H9 (cell line): Measurements from ENCODE around the gene IMMP2L. TPM values are rescaled to one million over a fixed set of nuclear protein-coding genes. Genes with fewer than 3 reads are reported as not detected.

ENCODE experiments used
- DNase-seq: peaks from one replicate; pipeline ENCODE4 v3.0.0-alpha.2; 2017
- H2AFZ ChIP-seq: one replicate; pipeline ENCODE4 v1.6.1; 2013; ENCODE audit warnings: mild to moderate bottlenecking, low read length, control low read depth, moderate library complexity
- H2AK5ac ChIP-seq: 2 replicates; pipeline ENCODE4 v1.6.1; 2013; ENCODE audit warnings: low read length, control low read depth, mixed read lengths; ENCODE audit not compliant: insufficient read length
- H2BK120ac ChIP-seq: one replicate; pipeline ENCODE4 v1.6.1; 2013; ENCODE audit warnings: low read depth, mild to moderate bottlenecking, low read length, control low read depth, inconsistent platforms; ENCODE audit not compliant: poor library complexity, severe bottlenecking
- H2BK12ac ChIP-seq: 2 replicates; pipeline ENCODE4 v1.6.1; 2013; ENCODE audit warnings: low read length, control low read depth, mixed read lengths, low read depth; ENCODE audit not compliant: insufficient read length
- H2BK15ac ChIP-seq: 2 replicates; pipeline ENCODE4 v1.6.1; 2013; ENCODE audit warnings: low read depth, low read length, control low read depth
- H2BK20ac ChIP-seq: one replicate; pipeline ENCODE4 v1.6.1; 2013; ENCODE audit warnings: low read depth, mild to moderate bottlenecking, low read length, control low read depth, inconsistent platforms; ENCODE audit not compliant: poor library complexity, severe bottlenecking
- H2BK5ac ChIP-seq: 2 replicates; pipeline ENCODE4 v1.6.1; 2013; ENCODE audit warnings: low read length, control low read depth, mixed read lengths; ENCODE audit not compliant: insufficient read length
- H3K14ac ChIP-seq: 2 replicates; pipeline ENCODE4 v1.6.1; 2013; ENCODE audit warnings: low read length, control low read depth; ENCODE audit not compliant: insufficient read depth
- H3K18ac ChIP-seq: 2 replicates; pipeline ENCODE4 v1.6.1; 2013; ENCODE audit warnings: low read depth, mild to moderate bottlenecking, mixed read lengths, low read length, control low read depth; ENCODE audit not compliant: insufficient read length
- H3K23ac ChIP-seq: 2 replicates; pipeline ENCODE4 v1.6.1; 2013; ENCODE audit warnings: low read length, control low read depth, mixed read lengths, low read depth; ENCODE audit not compliant: insufficient read length
- H3K23me2 ChIP-seq: 2 replicates; pipeline ENCODE4 v1.6.1; 2013; ENCODE audit warnings: low read depth, mild to moderate bottlenecking, mixed read lengths, low read length, control low read depth; ENCODE audit not compliant: insufficient read length, poor library complexity, severe bottlenecking
- H3K27ac ChIP-seq: 2 replicates; pipeline ENCODE4 v1.5.1; 2013; ENCODE audit warnings: low read length, control low read depth, mixed read lengths, low read depth; ENCODE audit not compliant: insufficient read length
- H3K27me3 ChIP-seq: 2 replicates; pipeline ENCODE4 v1.6.1; 2013; ENCODE audit warnings: low read length, control low read depth, inconsistent platforms; ENCODE audit not compliant: insufficient read depth
- H3K4ac ChIP-seq: 2 replicates; pipeline ENCODE4 v1.6.1; 2013; ENCODE audit warnings: low read depth, mild to moderate bottlenecking, control low read depth, inconsistent platforms, low read length, moderate library complexity
- H3K4me1 ChIP-seq: 2 replicates; pipeline ENCODE4 v1.6.1; 2013; ENCODE audit warnings: low read length, control low read depth, inconsistent platforms; ENCODE audit not compliant: insufficient read depth
- H3K4me2 ChIP-seq: 2 replicates; pipeline ENCODE4 v1.6.1; 2013; ENCODE audit warnings: low read length, control low read depth, mixed read lengths; ENCODE audit not compliant: insufficient read length, insufficient read depth
- H3K56ac ChIP-seq: 2 replicates; pipeline ENCODE4 v1.6.1; 2013; ENCODE audit warnings: low read depth, mild to moderate bottlenecking, mixed read lengths, low read length, control low read depth; ENCODE audit not compliant: insufficient read length
- H3K79me1 ChIP-seq: 2 replicates; pipeline ENCODE4 v1.6.1; 2013; ENCODE audit warnings: low read depth, mild to moderate bottlenecking, moderate library complexity, low read length, control low read depth, inconsistent platforms; ENCODE audit not compliant: insufficient read depth, poor library complexity, severe bottlenecking
- H3K79me2 ChIP-seq: 2 replicates; pipeline ENCODE4 v1.6.1; 2013; ENCODE audit warnings: low read length, control low read depth, inconsistent platforms; ENCODE audit not compliant: insufficient read depth
- H3K9ac ChIP-seq: 2 replicates; pipeline ENCODE4 v1.6.1; 2013; ENCODE audit warnings: low read length, control low read depth, mixed read lengths; ENCODE audit not compliant: insufficient read length; ENCODE audit errors: extremely low read depth
- H3K9me3 ChIP-seq: one replicate; pipeline ENCODE4 v1.6.1; 2013; ENCODE audit warnings: low read depth, low read length, inconsistent platforms; ENCODE audit not compliant: control insufficient read depth
- H3T11ph ChIP-seq: one replicate; pipeline ENCODE4 v1.6.1; 2013; ENCODE audit warnings: mild to moderate bottlenecking, low read length, control low read depth, inconsistent platforms
- H4K20me1 ChIP-seq: one replicate; pipeline ENCODE4 v1.6.1; 2013; ENCODE audit not compliant: control insufficient read depth, insufficient read length, insufficient read depth
- H4K5ac ChIP-seq: 2 replicates; pipeline ENCODE4 v1.6.1; 2013; ENCODE audit warnings: low read depth, mild to moderate bottlenecking, mixed read lengths, low read length, control low read depth; ENCODE audit not compliant: insufficient read length
- H4K8ac ChIP-seq: replicated peaks from 2 replicates; pipeline ENCODE4 v1.6.1; 2013; ENCODE audit warnings: low read length, control low read depth, mixed read lengths, low read depth; ENCODE audit not compliant: insufficient read length
- H4K91ac ChIP-seq: 2 replicates; pipeline ENCODE4 v1.6.1; 2013; ENCODE audit warnings: low read depth, mild to moderate bottlenecking, moderate library complexity, mixed read lengths, low read length, control low read depth; ENCODE audit not compliant: insufficient read length
- H3K27ac Mint-ChIP-seq, 3 experiments: 2 replicates in 2 of 3; 3 replicates in 1 of 3; pipeline ENCODE4 v1.8.0; 2020 to 2021; ENCODE audit warnings: mixed read lengths in 3 of 3, mild to moderate bottlenecking in 1 of 3, moderate library complexity in 1 of 3
- H3K27me3 Mint-ChIP-seq: 2 replicates; pipeline ENCODE4 v1.8.0; 2021; ENCODE audit warnings: low read depth, mild to moderate bottlenecking, moderate library complexity, mixed read lengths
- H3K36me3 Mint-ChIP-seq, 3 experiments: 2 replicates in 2 of 3; 3 replicates in 1 of 3; pipeline ENCODE4 v1.8.0; 2020 to 2021; ENCODE audit warnings: low read depth in 3 of 3, mixed read lengths in 3 of 3; ENCODE audit not compliant: insufficient read depth in 1 of 3
- H3K4me1 Mint-ChIP-seq, 2 experiments: 2 replicates each; pipeline ENCODE4 v1.8.0; 2020; ENCODE audit warnings: mixed read lengths in 2 of 2
- H3K4me3 Mint-ChIP-seq, 2 experiments: 2 replicates in 1 of 2; 3 replicates in 1 of 2; pipeline ENCODE4 v1.8.0; 2020 to 2021; ENCODE audit warnings: mild to moderate bottlenecking in 2 of 2, mixed read lengths in 2 of 2, moderate library complexity in 1 of 2
- H3K9me3 Mint-ChIP-seq, 2 experiments: 2 replicates in 1 of 2; 3 replicates in 1 of 2; pipeline ENCODE4 v1.8.0; 2020; ENCODE audit warnings: mild to moderate bottlenecking in 2 of 2, mixed read lengths in 2 of 2, moderate library complexity in 1 of 2
- CTCF ChIP-seq: fragments of 200-600 bp; sonication (generic); conservative IDR thresholded peaks from 3 replicates; pipeline ENCODE4 v1.8.0; 2021; ENCODE audit warnings: antibody characterized with exemption, mild to moderate bottlenecking
- WGBS: extraction: QIAGEN DNeasy Blood & Tissue Kit; methylation state at CpG from one replicate; pipeline ENCODE4 v1.1.7; 2013; ENCODE audit warnings: missing lambda C conversion rate, low lambda C conversion rate, mixed read lengths; ENCODE audit not compliant: insufficient read length; ENCODE audit errors: extremely low coverage; 5-methylcytosine and 5-hydroxymethylcytosine counted together
- total RNA-seq: library from RNA; stranded (reverse); gene quantifications from 2 replicates; pipeline ENCODE4 v1.2.1, GENCODE V29; 2021

The IMMP2L gene
- total RNA-seq, 1 experiment from 2014 or later: 14.7 TPM

DNA sequence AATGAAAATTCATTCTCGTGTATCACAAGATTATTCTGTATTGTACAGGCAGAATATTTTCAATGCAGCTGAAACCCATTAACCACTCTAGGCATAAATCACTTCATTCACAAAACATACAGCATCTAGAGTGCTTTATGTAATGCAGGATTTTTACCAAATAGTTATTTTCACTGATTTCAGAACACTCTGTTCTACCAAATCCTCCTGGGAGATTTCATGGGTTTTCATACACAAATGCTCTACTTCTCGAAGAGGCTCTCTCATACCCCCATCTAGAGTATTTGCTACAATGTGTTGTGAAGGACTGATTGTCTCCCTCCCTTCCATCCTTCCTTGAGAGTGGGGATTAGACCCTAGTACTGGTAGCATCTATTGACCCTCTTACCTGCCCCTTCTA, 680.6 kb downstream of the IMMP2L start:
- DNase-seq: no peak
- no peak overlapping the region for H3K14ac ChIP-seq
- Mint-ChIP-seq H3K4me3 (no peak overlapping the region), H3K4me1 (no peaks in the 10 kb centered on the region; a peak in 1 of 4 replicates), H3K27me3 (no peaks in the 10 kb centered on the region), H3K9me3 (no peaks in the 10 kb centered on the region), H3K36me3 (no peaks in the 10 kb centered on the region), H3K27ac (no peak overlapping the region; a peak in 1 of 7 replicates)
- no peak overlapping the region for H3K18ac ChIP-seq
- H2BK12ac ChIP-seq: no peak overlapping the region
- no peak overlapping the region for H2BK5ac ChIP-seq
- H3K9ac ChIP-seq: no peak overlapping the region
- no peaks in the 10 kb centered on the region for H3K27me3 ChIP-seq
- no peak overlapping the region for H3K4ac ChIP-seq
- no peaks in the 10 kb centered on the region for H3K79me2 ChIP-seq
- no peak overlapping the region for H2BK120ac ChIP-seq
- H2BK20ac ChIP-seq: no peak overlapping the region
- no peak overlapping the region for H4K5ac ChIP-seq
- no peaks in the 10 kb centered on the region for H3K4me1 ChIP-seq
- H3K9me3 ChIP-seq: no peaks in the 10 kb centered on the region
- no peak overlapping the region for H3K23ac ChIP-seq
- WGBS: no CpG with 5 or more reads among the region's 2 CpGs
- H2AK5ac ChIP-seq: no peak overlapping the region
- no peak overlapping the region for H4K8ac ChIP-seq
- H2BK15ac ChIP-seq: no peak overlapping the region
- no peak overlapping the region for H4K91ac ChIP-seq
- H3K79me1 ChIP-seq: no peaks in the 10 kb centered on the region
- H3K27ac ChIP-seq: no peak overlapping the region
- H3K4me2 ChIP-seq: no peak overlapping the region
- H4K20me1 ChIP-seq: no peaks in the 10 kb centered on the region
- no peak overlapping the region for H2AFZ ChIP-seq
- H3T11ph ChIP-seq: no peak overlapping the region
- H3K56ac ChIP-seq: no peak overlapping the region
- TF ChIP-seq CTCF: no peak
- no peaks in the 10 kb centered on the region for H3K23me2 ChIP-seq
